ENCODE data around the gene PPP2R5B.

GRCh38 chr11:64888729-64889511 is 35.6 kb upstream of the PPP2R5B start:
- TF ChIP-seq ESRRA (CRISPR knock-in tag; IDR thresholded peaks at IDR 0.05; ENCODE audit: borderline replicate concordance) (no peak), TEAD4 (CRISPR knock-in tag; IDR thresholded peaks at IDR 0.05) (no peak), ZBTB21 (CRISPR knock-in tag; IDR thresholded peaks at IDR 0.05; ENCODE audit: borderline replicate concordance) (no peak)
